SIG-M5 treated with dmso at 0.1 percent for 504 hours (cell line): Measurements from ENCODE around the gene PPM1H.
"Not testable (repeated sequence)": the region's sequence is repeated elsewhere in the genome, so short reads cannot be mapped to it uniquely, and the experiment has no call there.

Experiments
- DNase-seq: peaks from one replicate; lab custom pipeline; 2025; ENCODE audit not compliant: unreplicated experiment; lab: John Stamatoyannopoulos, UW

PPM1H gene, protein sequence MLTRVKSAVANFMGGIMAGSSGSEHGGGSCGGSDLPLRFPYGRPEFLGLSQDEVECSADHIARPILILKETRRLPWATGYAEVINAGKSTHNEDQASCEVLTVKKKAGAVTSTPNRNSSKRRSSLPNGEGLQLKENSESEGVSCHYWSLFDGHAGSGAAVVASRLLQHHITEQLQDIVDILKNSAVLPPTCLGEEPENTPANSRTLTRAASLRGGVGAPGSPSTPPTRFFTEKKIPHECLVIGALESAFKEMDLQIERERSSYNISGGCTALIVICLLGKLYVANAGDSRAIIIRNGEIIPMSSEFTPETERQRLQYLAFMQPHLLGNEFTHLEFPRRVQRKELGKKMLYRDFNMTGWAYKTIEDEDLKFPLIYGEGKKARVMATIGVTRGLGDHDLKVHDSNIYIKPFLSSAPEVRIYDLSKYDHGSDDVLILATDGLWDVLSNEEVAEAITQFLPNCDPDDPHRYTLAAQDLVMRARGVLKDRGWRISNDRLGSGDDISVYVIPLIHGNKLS

DNA sequence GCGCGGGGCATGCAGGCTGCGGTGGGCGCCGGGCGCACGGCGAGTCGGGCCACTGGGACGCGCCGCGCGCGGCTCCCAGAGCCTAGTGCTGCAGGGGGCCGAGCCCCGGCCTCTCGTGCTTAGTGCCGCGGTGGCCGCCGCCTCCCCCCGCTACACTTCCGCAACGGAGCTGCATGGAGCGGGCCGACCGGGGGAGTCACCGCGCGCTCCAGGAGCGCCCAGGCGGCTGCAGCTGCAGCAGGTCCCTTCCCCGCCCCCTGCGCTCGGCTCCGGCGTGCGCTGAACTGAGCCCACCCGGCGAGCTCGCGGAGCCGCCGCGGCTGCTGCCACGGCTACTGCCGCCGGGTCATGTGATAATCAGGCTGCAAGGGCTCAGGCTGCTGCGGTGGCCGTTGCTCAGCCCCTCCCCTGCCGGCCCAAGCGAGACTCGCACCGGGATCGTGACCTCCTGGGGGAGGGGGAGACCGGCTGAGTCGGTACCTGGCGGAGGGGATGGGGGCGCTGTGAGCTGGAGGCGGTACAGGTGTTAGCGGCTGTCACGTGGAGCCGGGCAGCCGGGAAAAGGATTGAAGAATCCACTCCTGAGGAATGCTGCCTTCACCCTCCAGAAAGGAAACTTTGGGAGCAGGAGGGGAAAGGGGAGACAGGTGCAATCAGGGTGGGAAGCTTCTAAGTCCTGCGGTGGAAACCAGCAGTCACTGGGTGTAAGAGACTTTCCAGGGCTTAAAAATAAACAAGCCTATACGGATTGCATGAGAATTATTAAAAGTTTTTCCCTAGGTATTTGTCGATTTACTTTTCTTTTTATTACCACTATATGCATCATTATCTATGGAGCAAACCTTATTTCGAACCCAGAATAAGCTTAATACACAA is at the start of gene PPM1H:
PPM1H (minus strand) TSS at position 352 of the 876 bp plus-strand sequence. CDS start 414 bp downstream, outside the sequence.
- DNase-seq = peak; percentile 70

DNA sequence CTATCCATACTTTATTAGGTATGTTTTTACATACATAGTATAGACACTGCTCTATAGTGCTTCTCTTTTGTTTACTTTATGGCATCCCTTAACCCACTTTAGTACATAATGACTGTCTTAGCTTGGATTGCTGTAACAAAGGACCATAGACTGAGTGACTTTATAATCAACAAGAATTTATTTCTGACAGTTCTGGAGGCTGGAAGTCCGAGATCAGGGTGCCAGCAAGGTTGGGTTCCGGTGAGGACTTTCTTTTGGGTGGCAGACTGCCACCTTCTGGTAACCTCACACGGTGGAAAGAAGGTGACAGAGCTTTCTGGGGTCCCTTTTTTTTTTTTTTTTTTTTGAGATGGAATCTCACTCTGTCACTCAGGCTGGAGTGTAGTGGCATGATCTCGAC is 48.6 kb upstream of the PPM1H start:
- DNase-seq = no peak

DNA sequence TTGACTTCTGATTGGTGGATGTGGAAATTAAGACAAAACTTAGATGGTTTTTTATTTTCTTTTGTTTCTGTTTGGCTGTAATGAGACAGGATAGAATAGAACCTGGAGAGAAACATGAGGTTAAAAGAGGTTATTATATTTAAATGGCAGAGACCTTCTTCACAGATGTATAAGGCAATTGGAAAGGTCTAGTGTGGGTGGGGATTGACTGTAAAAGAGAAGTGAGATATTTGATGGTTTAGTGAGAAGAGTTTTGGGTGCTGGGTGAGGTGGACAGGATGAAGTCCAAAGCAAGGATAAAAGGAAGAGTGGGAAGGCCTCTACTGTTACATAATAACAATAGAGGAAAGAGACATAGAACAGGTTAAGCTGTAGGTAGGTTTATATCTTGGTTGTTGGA is 43.8 kb upstream of the PPM1H start:
- no peak for DNase-seq

DNA sequence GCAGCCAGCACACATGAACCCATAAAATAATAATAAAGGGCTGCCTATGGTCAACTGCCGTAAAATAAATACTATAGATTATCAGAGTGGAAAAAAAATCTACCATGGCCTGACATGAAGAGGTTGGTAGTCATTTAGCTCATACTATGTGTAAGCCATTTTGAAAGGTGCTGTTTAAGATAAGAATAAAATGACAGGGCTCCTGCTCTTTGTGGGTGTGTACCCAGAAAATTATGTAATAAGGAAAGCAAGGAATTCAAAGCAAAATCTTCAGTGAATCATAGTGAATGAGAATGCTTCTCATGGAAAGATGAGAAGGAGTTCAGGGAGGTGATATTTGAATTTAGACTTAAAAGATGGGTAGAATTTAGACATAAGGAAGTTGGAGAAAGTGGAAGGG is 42.9 kb upstream of the PPM1H start:
- DNase-seq = no peak

DNA sequence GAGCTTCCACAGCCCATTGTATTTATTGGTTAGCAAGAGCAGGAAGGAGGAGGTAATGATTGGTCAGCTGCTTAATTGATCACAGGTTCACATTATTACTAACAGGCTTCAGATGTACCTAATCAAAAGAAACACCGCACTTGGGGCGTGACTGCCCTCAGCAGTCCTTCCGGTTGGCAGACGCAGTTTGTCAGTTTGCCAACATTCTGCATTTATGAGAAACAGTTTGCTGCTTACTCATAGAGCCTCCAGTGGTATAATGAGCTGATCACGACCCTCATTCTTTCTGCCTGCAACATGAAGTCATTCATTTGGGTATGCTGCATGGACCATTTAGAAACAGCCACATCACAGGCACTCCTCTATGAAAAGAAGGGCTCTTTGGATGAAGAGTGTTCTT is 42.5 kb upstream of the PPM1H start:
- no peak for DNase-seq

DNA sequence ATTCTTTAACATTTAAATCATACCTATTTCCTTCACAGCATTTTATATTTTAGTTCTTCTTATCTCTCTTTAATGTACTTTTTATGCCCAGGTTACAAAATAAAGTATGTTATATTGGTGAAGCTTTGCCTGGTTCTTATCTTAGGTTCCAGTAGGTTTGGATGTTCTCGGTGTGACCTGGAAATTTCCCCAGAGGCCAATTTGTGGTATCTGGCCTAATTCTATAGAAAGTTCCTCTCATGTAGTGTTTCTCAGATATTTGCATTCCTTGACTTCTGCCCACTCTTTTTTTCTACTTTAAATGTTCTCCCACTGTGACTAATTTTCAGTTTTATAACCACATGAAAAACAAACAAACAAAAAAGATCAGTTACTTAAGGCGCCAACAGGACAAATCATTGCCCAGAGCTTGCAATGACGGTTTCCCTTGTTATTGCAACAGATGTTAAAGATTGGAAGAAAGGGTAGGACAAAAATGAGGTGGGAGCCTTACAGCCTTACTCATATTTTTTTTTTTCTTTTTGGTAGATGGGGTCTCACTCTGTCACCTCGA is 41.2 kb upstream of the PPM1H start:
- DNase-seq = no peak

DNA sequence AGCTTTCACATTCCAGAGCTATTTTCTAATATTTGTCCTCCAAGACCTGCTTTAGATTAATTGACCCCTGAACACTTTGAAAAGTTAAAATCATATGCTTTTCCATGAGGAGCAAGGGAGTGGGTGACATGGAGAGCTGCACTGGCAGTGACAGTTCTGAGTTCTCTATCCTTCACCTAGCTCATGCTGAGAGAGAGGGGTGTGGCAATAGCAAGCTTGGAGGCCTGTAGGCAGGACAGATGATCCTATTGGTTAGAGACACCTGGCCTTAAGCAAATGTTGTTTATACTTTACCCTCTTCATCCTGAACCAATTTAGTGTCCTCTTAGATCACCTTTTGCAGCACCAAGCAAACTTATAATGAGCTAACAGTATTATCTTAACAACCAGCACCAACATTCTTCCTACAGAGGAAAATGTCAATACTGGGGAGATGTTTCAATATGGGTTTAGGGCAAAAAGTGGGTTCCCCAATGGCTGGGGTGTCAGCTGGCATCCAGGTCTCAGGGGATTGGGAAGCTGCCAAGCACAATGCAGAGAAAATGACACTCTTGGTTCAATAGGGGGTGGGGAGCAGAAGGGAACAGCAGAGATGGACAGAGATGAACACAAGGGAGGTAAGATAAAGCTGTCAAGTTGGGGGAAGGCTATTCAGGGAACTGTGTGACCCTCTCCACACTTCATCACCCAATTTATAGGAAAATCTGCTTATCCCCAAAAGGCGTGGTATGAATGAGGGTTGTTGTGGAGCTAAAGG is 37.0 kb upstream of the PPM1H start:
- no peak for DNase-seq

DNA sequence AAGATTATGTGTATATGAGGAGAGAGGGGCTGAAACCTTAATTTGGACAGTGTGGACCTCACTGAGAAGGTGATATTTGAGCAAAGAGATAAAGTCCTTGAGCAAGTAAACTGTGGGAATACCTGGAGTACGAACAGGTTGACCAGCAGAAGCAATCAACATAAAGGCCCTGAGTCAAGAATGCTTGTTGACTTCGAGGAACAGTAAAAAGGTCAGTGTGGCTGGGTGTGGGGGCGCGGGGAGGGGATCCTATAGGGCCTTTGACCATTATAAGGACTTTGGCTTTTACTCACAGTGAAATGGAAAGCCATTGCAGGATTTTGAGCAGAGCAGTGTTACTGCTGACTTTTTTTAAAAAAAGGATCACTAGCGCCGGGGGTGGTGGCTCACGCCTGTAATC is 34.7 kb upstream of the PPM1H start:
- DNase-seq = no peak

DNA sequence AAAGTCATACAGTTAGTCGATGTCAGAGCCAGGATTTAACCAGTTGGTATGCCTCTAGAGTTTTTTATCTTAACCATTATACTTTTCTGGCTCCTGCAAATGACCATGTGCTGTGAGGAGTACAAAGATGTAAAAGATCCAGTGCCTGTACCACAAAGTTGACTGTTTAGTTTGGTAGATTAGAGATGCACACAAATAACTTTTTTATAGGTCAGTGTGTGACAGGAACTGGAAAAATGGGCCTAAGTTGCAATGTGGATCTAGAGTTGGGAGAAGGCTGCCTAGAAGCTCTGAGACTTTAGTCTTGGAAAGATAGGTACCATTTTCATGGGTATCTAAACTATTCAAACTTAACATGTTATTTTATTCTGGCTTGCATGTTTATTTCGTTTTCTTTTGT is 32.8 kb upstream of the PPM1H start:
- DNase-seq = no peak

DNA sequence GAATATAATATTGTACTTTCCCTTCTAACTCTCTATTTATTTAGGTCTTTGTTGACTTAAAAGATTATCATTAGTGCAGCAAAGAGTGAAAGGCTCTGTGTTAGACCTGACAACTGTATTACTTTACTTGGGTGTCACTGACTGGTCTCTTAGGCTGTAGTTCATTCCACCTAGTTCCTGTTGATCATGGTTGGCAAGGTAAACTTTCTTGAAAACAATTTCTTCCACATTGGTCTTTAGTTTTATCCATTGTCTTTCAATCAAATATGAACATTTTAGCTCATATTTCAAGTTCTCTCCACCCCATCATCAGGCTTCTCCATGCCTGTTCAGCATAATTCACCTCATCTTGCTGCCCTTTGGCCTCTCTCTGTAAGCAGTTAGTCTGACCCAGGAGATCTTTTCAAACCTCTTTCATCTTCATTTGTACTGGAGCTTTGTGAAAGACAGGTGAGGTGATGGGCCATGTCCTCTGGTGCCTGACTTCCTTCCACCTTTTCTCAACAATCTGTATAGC is 32.1 kb upstream of the PPM1H start:
- DNase-seq = no peak

DNA sequence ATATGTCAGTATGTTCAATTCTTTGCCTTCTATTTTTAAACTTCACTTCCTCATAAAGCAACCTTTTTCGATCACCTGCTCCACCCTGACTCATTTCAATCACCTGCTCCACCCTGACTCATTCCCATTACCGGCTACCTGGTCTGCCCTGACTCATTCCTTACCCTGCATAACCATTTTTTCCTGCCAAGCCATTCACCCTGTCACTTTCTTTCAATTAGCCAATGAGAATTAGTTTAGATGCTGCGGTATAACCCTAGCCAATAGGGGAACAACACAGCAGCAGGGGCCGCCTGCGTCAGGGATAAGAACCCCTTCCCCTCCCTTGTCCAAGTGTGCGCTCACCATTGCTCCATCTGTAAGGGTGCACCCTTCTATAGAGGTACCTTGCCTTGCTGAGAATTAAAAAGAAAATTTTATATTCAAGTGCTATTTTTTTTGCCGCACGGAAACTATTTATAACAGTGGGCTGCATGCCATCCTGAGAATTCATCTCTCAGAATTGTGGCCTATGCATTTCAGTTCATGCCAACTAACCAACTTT is 31.6 kb upstream of the PPM1H start:
- DNase-seq = not testable (repeated sequence)

DNA sequence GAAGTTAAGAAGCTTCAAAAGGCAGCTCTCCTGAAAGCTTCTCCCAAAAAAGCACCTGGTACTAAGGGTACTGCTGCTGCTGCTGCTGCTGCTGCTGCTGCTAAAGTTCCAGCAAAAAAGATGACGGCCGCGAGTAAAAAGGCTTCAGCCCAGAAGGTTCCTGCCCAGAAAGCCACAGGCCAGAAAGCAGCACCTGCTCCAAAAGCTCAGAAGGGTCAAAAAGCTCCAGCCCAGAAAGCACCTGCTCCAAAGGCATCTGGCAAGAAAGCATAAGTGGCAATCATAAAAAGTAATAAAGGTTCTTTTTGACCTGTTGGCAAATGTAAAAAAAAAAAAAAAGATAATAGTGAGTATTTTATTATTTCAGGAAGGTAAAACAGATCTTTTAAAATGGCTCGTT is 30.8 kb upstream of the PPM1H start:
- not testable (repeated sequence) for DNase-seq

DNA sequence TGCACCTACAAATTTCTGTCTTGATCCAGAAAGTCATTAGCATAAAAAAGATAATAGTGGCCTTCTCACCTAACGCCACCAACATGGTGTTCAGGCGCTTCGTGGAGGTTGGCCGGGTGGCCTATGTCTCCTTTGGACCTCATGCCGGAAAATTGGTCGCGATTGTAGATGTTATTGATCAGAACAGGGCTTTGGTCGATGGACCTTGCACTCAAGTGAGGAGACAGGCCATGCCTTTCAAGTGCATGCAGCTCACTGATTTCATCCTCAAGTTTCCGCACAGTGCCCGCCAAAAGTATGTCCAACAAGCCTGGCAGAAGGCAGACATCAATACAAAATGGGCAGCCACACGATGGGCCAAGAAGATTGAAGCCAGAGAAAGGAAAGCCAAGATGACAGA is 30.3 kb upstream of the PPM1H start:
- not testable (repeated sequence) for DNase-seq

DNA sequence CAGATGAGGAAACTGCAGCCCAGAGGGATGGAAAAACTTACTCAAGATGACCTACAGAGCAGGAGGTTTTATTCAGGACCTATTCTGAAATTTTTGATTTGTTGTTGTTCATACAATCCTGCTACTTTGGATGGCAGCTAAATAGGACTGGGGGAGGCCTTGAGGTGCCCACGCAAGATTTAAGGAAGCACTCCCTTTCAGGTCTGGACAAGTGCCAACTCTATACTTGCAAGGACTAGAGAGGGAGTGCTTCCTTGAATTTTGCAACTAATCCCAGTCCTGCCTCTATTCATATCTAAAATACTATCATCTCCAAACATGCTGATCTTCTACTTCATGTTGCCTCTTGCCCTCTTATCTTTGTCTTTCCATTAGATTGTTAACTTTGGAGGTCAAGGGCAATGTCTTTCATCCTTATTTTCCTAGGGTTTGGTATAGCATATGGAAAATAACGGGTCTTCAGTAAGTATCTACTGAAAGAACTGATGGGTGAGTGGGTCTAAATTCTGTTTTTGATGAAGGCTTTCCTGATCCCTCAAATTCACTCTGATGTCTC is 28.6 kb upstream of the PPM1H start:
- no peak for DNase-seq

DNA sequence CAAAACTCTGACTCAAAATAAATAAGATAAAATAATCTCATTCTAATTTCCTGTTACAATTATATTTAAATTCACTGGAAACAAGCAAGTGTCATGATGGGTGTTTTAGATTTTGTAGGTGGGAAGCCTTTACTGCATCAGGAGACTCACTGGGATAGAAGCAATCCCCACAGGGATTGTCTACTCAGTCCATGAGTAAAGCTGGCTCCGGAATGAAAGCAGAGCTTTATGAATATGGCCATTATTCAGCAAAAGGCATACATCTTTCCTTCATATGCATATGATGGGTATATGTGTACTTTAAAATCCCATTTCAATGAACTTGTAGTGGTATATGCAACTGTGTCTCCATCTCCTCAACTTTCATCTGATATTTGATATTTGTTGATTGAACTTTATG is 25.4 kb upstream of the PPM1H start:
- DNase-seq = no peak

DNA sequence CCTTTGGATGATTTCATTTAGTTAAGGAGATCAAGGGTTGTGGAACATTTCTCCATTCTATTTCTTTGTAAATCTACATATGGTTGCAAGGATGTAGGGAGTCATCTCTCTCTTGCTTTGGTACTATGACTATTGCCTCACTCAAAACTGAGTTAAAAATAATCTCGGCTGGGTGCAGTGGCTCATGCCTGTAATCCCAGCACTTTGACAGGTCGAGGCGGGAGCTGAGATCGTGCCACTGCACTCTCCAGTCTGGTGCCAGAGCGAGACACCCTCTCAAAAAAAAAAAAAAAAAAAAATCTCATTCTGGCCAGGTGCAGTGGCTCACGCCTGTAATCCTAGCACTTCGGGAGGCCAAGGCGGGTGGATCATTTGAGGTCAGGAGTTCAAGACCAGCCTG is 24.8 kb upstream of the PPM1H start:
- no peak for DNase-seq

DNA sequence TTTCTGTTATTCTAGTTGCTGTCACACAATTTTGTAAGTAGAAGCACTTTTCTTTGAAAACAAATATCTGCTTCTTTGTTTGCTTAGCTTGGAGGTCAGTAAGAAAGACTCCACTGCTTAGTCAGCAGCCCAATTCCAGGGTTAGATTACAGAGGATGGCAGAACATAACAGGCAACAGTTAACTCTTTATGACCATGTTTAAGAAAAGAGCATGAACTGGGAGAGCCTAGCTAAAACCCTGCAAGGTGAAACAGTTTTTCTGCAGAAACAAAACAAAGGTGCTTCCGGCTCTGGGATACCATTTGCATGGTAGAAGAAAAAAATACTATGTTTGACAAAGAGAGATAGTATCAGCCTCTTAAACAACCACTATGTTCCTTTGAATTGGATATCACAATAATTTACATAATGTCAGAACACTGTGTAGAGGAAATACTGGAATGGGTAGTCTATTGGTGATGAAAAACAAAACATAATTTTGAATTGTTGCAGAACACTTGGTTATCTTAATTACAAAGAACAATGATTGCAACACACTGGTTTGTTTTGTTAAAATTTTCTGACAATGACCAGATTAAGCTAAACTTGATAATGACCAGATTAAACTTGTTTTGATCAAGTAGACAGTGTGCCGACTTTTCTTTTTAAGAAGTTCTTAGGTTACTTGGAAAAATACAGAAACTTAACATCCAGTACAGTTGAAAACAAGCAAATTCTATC is 22.4 kb upstream of the PPM1H start:
- no peak for DNase-seq

DNA sequence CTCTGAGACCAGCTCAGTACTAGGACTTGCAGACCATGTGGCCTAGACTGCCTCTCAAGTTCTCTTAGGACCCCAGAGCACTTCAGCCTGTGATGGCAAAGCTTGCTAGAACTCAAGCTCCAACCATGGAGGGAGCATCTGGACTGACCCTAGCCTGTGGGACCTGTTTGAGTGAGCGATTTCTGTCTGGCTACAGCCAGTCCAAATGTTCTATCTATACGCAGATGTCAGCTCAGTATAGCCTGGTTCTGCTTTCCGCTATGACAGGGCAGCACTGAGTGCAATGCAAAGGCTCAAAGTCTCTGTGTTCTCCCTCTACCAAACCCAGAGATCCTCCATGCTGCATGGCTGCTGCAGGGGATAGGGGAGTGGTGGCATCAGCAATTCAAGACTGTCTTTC is 20.7 kb upstream of the PPM1H start:
- DNase-seq = no peak

DNA sequence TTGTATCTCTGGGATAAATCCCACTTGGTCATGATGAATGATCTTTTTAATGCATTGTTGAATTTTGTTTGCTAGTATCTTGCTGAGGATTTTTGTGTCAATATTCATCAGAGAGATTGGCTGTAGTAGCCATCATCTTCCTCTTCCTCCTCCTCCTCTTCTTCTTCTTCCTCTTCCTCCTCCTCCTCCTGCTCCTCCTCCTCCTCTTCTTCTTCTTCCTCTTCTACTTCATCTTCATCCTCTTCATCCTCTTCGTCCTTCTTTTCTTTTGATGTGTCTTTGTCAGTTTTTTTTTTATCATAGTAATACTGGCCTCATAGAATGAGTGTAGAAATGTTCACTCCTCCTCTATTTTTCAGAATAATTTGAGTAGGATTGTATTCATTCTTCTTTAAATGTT is 15.4 kb upstream of the PPM1H start:
- no peak for DNase-seq
